HL-60 (cell line): Measurements from ENCODE around the gene AANAT.

Source experiments
- DNase-seq, 2 experiments: peaks; one replicate each; pipeline ENCODE4 v3.0.0-alpha.2; 2010 to 2020; ENCODE audit warnings: low read depth in 1 of 2, low spot score in 1 of 2
- H3K27ac ChIP-seq: fragments of 250-450 bp; sonication (Bioruptor Pico); replicated peaks from 2 replicates; pipeline ENCODE4 v1.5.1; 2020; ENCODE audit warnings: mild to moderate bottlenecking, moderate library complexity
- H3K27me3 ChIP-seq: fragments of 250-450 bp; sonication (Bioruptor Pico); 2 replicates; pipeline ENCODE4 v1.5.1; 2021; ENCODE audit warnings: mild to moderate bottlenecking, moderate library complexity; ENCODE audit not compliant: insufficient read depth, poor library complexity, severe bottlenecking
- H3K4me3 ChIP-seq: replicated peaks from 2 replicates; pipeline ENCODE4 v1.5.1; 2011; ENCODE audit warnings: mild to moderate bottlenecking, control low read depth, low read length; ENCODE audit not compliant: insufficient read depth
- CTCF ChIP-seq: IDR thresholded peaks from one replicate; pipeline ENCODE4 v1.5.1; 2011; ENCODE audit warnings: low read length, control low read depth, inconsistent platforms; ENCODE audit not compliant: insufficient read depth
- GABPA ChIP-seq: IDR thresholded peaks from 2 replicates; pipeline ENCODE4 v1.6.1; 2012; ENCODE audit warnings: low read depth
- POLR2AphosphoS5 ChIP-seq: IDR thresholded peaks from 2 replicates; pipeline ENCODE4 v1.6.1; 2012; ENCODE audit warnings: low read depth
- REST ChIP-seq: IDR thresholded peaks from 2 replicates; pipeline ENCODE4 v1.6.1; 2012; ENCODE audit warnings: low read depth; ENCODE audit not compliant: insufficient replicate concordance
- SPI1 ChIP-seq: IDR thresholded peaks from 2 replicates; pipeline ENCODE4 v1.6.1; 2012; ENCODE audit warnings: low read depth, mild to moderate bottlenecking, borderline replicate concordance

AANAT gene

GRCh38 chr17:76510831-76511244, 43.4 kb downstream of the AANAT start:
- H3K4me3 ChIP-seq: no peak overlapping the region
- no peak for TF ChIP-seq REST
- TF ChIP-seq SPI1: no peak
- TF ChIP-seq CTCF: no peak
- TF ChIP-seq GABPA: no peak
- no peak for TF ChIP-seq POLR2AphosphoS5
- DNase-seq: no peak
- H3K27ac ChIP-seq: no peak overlapping the region
- H3K27me3 ChIP-seq: peaks cover 4% of the 10 kb centered on the region

GRCh38 chr17:76511668-76512365, 44.4 kb downstream of the AANAT start:
- TF ChIP-seq REST (no peak), POLR2AphosphoS5 (no peak), CTCF (no peak), GABPA (no peak), SPI1 (no peak)
- Histone ChIP-seq H3K27me3 (peaks cover 4% of the 10 kb centered on the region), H3K4me3 (no peak overlapping the region), H3K27ac (no peak overlapping the region)
- peak in 1 of 2 experiments; percentile 73 for DNase-seq

- no peak for DNase-seq
- no peaks in the 10 kb centered on the region for H3K27me3 ChIP-seq
- no peak overlapping the region for H3K4me3 ChIP-seq
- TF ChIP-seq REST (no peak), CTCF (no peak)
- no peak overlapping the region for H3K27ac ChIP-seq
Measured at GRCh38 chr17:76512366-76513305, 45.2 kb downstream of the AANAT start.
